Activated T-helper 17 cell treated with anti-CD3 and anti-CD28 coated beads, Interleukin-2, amount 50 U/mL, for 72 hours (primary cell): ENCODE data around the gene ANKFN1. TPM values are rescaled to one million over a fixed set of nuclear protein-coding genes. Genes with fewer than 3 reads are reported as not detected.

Source experiments
- ATAC-seq: fragments of 150-1000 bp; cut with Tn5 transposase; replicated peaks from 2 replicates; pipeline ENCODE4 v1.10.0; 2021; ENCODE audit warnings: mild to moderate bottlenecking, moderate library complexity
- H3K27ac Mint-ChIP-seq: one replicate; pipeline ENCODE4 v1.8.0; 2022; ENCODE audit warnings: mixed read lengths
- H3K27me3 Mint-ChIP-seq: one replicate; pipeline ENCODE4 v1.8.0; 2022; ENCODE audit warnings: mixed read lengths
- H3K36me3 Mint-ChIP-seq: one replicate; pipeline ENCODE4 v1.8.0; 2022; ENCODE audit warnings: low read depth, mild to moderate bottlenecking, mixed read lengths
- H3K4me1 Mint-ChIP-seq: one replicate; pipeline ENCODE4 v1.8.0; 2022; ENCODE audit warnings: mixed read lengths
- H3K4me3 Mint-ChIP-seq: one replicate; pipeline ENCODE4 v1.8.0; 2022; ENCODE audit warnings: mild to moderate bottlenecking, mixed read lengths
- H3K9me3 Mint-ChIP-seq: one replicate; pipeline ENCODE4 v1.8.0; 2022; ENCODE audit warnings: mixed read lengths
- total RNA-seq, 2 donors: library from RNA; stranded (reverse); gene quantifications; one replicate each; pipeline ENCODE4 v1.2.3, GENCODE V29; 2022

Gene ANKFN1
- total RNA-seq, 2 donors from 2014 or later = 0.29 TPM; not detected in 1

GRCh38 chr17:56431736-56432135 lies 278.5 kb downstream of the ANKFN1 start:
- no peak overlapping the region for H3K4me3 Mint-ChIP-seq
- H3K27me3 Mint-ChIP-seq = peaks cover 14% of the 10 kb centered on the region
- H3K4me1 Mint-ChIP-seq = no peaks in the 10 kb centered on the region
- no peaks in the 10 kb centered on the region for H3K36me3 Mint-ChIP-seq
- ATAC-seq = no peak
- H3K9me3 Mint-ChIP-seq = no peaks in the 10 kb centered on the region
- no peak overlapping the region for H3K27ac Mint-ChIP-seq

- H3K27me3 Mint-ChIP-seq = peaks cover 20% of the 10 kb centered on the region
- no peak overlapping the region for H3K27ac Mint-ChIP-seq
- no peaks in the 10 kb centered on the region for H3K9me3 Mint-ChIP-seq
- H3K4me3 Mint-ChIP-seq = no peak overlapping the region
- H3K4me1 Mint-ChIP-seq = no peaks in the 10 kb centered on the region
- H3K36me3 Mint-ChIP-seq = no peaks in the 10 kb centered on the region
- no peak for ATAC-seq
Measured at GRCh38 chr17:56432443-56432842, 279.2 kb downstream of the ANKFN1 start.

GRCh38 chr17:56434610-56435009 lies 281.3 kb downstream of the ANKFN1 start:
- no peak for ATAC-seq
- no peaks in the 10 kb centered on the region for H3K36me3 Mint-ChIP-seq
- H3K9me3 Mint-ChIP-seq = no peaks in the 10 kb centered on the region
- no peak overlapping the region for H3K27ac Mint-ChIP-seq
- peaks cover 35% of the 10 kb centered on the region for H3K27me3 Mint-ChIP-seq
- H3K4me1 Mint-ChIP-seq = no peaks in the 10 kb centered on the region
- H3K4me3 Mint-ChIP-seq = no peak overlapping the region

- H3K9me3 Mint-ChIP-seq = no peaks in the 10 kb centered on the region
- no peaks in the 10 kb centered on the region for H3K4me1 Mint-ChIP-seq
- H3K27me3 Mint-ChIP-seq = peaks cover 38% of the 10 kb centered on the region
- no peaks in the 10 kb centered on the region for H3K36me3 Mint-ChIP-seq
- ATAC-seq = no peak
- no peak overlapping the region for H3K4me3 Mint-ChIP-seq
- H3K27ac Mint-ChIP-seq = no peak overlapping the region
Measured at GRCh38 chr17:56436142-56436541, 282.9 kb downstream of the ANKFN1 start.

GRCh38 chr17:56440419-56440818 lies 287.1 kb downstream of the ANKFN1 start:
- Mint-ChIP-seq H3K27me3 (peaks cover 32% of the 10 kb centered on the region), H3K9me3 (no peaks in the 10 kb centered on the region), H3K4me1 (no peaks in the 10 kb centered on the region), H3K27ac (no peak overlapping the region), H3K36me3 (no peaks in the 10 kb centered on the region), H3K4me3 (no peak overlapping the region)
- ATAC-seq = no peak

GRCh38 chr17:56441308-56441707 lies 288.0 kb downstream of the ANKFN1 start:
- no peak for ATAC-seq
- Mint-ChIP-seq H3K36me3 (no peaks in the 10 kb centered on the region), H3K27ac (no peak overlapping the region), H3K9me3 (no peaks in the 10 kb centered on the region), H3K4me1 (no peaks in the 10 kb centered on the region), H3K4me3 (no peak overlapping the region), H3K27me3 (peaks cover 32% of the 10 kb centered on the region)

GRCh38 chr17:56445692-56446411 lies 292.6 kb downstream of the ANKFN1 start:
- H3K4me3 Mint-ChIP-seq = no peak overlapping the region
- no peaks in the 10 kb centered on the region for H3K4me1 Mint-ChIP-seq
- no peak for ATAC-seq
- no peak overlapping the region for H3K27ac Mint-ChIP-seq
- no peaks in the 10 kb centered on the region for H3K9me3 Mint-ChIP-seq
- H3K27me3 Mint-ChIP-seq = peaks cover 13% of the 10 kb centered on the region
- H3K36me3 Mint-ChIP-seq = no peaks in the 10 kb centered on the region

GRCh38 chr17:56447171-56447570 lies 293.9 kb downstream of the ANKFN1 start:
- ATAC-seq = no peak
- H3K4me3 Mint-ChIP-seq = no peak overlapping the region
- H3K27ac Mint-ChIP-seq = no peak overlapping the region
- no peaks in the 10 kb centered on the region for H3K36me3 Mint-ChIP-seq
- H3K27me3 Mint-ChIP-seq = peaks cover 18% of the 10 kb centered on the region
- H3K4me1 Mint-ChIP-seq = no peaks in the 10 kb centered on the region
- no peaks in the 10 kb centered on the region for H3K9me3 Mint-ChIP-seq

- Mint-ChIP-seq H3K27me3 (peaks cover 24% of the 10 kb centered on the region), H3K36me3 (no peaks in the 10 kb centered on the region), H3K9me3 (no peaks in the 10 kb centered on the region), H3K4me1 (no peaks in the 10 kb centered on the region), H3K27ac (no peak overlapping the region), H3K4me3 (no peak overlapping the region)
- ATAC-seq = no peak
Measured at GRCh38 chr17:56448371-56448770, 295.1 kb downstream of the ANKFN1 start.

- ATAC-seq = no peak
- H3K36me3 Mint-ChIP-seq = no peaks in the 10 kb centered on the region
- H3K27me3 Mint-ChIP-seq = peaks cover 29% of the 10 kb centered on the region
- H3K9me3 Mint-ChIP-seq = peaks cover 3% of the 10 kb centered on the region
- no peak overlapping the region for H3K27ac Mint-ChIP-seq
- no peak overlapping the region for H3K4me3 Mint-ChIP-seq
- no peaks in the 10 kb centered on the region for H3K4me1 Mint-ChIP-seq
Measured at GRCh38 chr17:56449176-56449575, 295.9 kb downstream of the ANKFN1 start.

GRCh38 chr17:56451629-56452028 lies 298.4 kb downstream of the ANKFN1 start:
- Mint-ChIP-seq H3K36me3 (no peaks in the 10 kb centered on the region), H3K9me3 (peaks cover 4% of the 10 kb centered on the region), H3K4me1 (no peaks in the 10 kb centered on the region), H3K27me3 (peaks cover 33% of the 10 kb centered on the region), H3K4me3 (no peak overlapping the region), H3K27ac (no peak overlapping the region)
- no peak for ATAC-seq

- Mint-ChIP-seq H3K27me3 (peaks cover 30% of the 10 kb centered on the region), H3K4me3 (no peak overlapping the region), H3K4me1 (no peaks in the 10 kb centered on the region), H3K27ac (no peak overlapping the region), H3K36me3 (no peaks in the 10 kb centered on the region), H3K9me3 (peaks cover 4% of the 10 kb centered on the region)
- no peak for ATAC-seq
Measured at GRCh38 chr17:56452461-56452860, 299.2 kb downstream of the ANKFN1 start.

- no peak for ATAC-seq
- H3K4me1 Mint-ChIP-seq = no peaks in the 10 kb centered on the region
- peaks cover 32% of the 10 kb centered on the region for H3K27me3 Mint-ChIP-seq
- peaks cover 4% of the 10 kb centered on the region for H3K9me3 Mint-ChIP-seq
- no peaks in the 10 kb centered on the region for H3K36me3 Mint-ChIP-seq
- no peak overlapping the region for H3K4me3 Mint-ChIP-seq
- no peak overlapping the region for H3K27ac Mint-ChIP-seq
Measured at GRCh38 chr17:56457501-56457900, 304.2 kb downstream of the ANKFN1 start.

GRCh38 chr17:56465886-56466285 lies 312.6 kb downstream of the ANKFN1 start:
- no peak for ATAC-seq
- Mint-ChIP-seq H3K4me1 (no peaks in the 10 kb centered on the region), H3K27me3 (peaks cover 11% of the 10 kb centered on the region), H3K9me3 (no peaks in the 10 kb centered on the region), H3K4me3 (no peak overlapping the region), H3K27ac (no peak overlapping the region), H3K36me3 (no peaks in the 10 kb centered on the region)

- no peaks in the 10 kb centered on the region for H3K36me3 Mint-ChIP-seq
- no peak overlapping the region for H3K4me3 Mint-ChIP-seq
- H3K4me1 Mint-ChIP-seq = no peaks in the 10 kb centered on the region
- H3K27me3 Mint-ChIP-seq = peaks cover 8% of the 10 kb centered on the region
- peaks cover 6% of the 10 kb centered on the region for H3K9me3 Mint-ChIP-seq
- no peak overlapping the region for H3K27ac Mint-ChIP-seq
- no peak for ATAC-seq
Measured at GRCh38 chr17:56468840-56469239, 315.6 kb downstream of the ANKFN1 start.

- Mint-ChIP-seq H3K4me1 (peaks cover 5% of the 10 kb centered on the region), H3K9me3 (peaks cover 10% of the 10 kb centered on the region), H3K27me3 (peaks cover 4% of the 10 kb centered on the region), H3K36me3 (no peaks in the 10 kb centered on the region), H3K27ac (no peak overlapping the region), H3K4me3 (no peak overlapping the region)
- ATAC-seq = no peak
Measured at GRCh38 chr17:56471696-56472095, 318.4 kb downstream of the ANKFN1 start.
